Right atrium auricular region (tissue), 2 donors: ENCODE data around the gene RXFP4. TPM values are rescaled to one million over a fixed set of nuclear protein-coding genes. Genes with fewer than 3 reads are reported as not detected.

Experiments
- DNase-seq: peaks from one replicate; pipeline ENCODE4 v3.0.0-alpha.2; 2019; ENCODE audit warnings: low spot score
- H3K27ac ChIP-seq, 2 donors: fragments of 200-600 bp; sonication (generic); 1 replicate in 1 of 2; 2 replicates in 1 of 2; pipeline ENCODE4 v1.5.1; 2016 to 2019
- H3K27me3 ChIP-seq, 2 donors: fragments of 200-600 bp; sonication (generic); one replicate each; pipeline versions ENCODE4 v1.5.1 to v1.6.0; 2017 to 2019
- H3K36me3 ChIP-seq: fragments of 200-600 bp; sonication (generic); one replicate; pipeline ENCODE4 v1.5.1; 2016
- H3K4me1 ChIP-seq, 2 donors: fragments of 200-600 bp; sonication (generic); one replicate each; pipeline versions ENCODE4 v1.5.1 to v1.6.0; 2017 to 2019
- H3K4me3 ChIP-seq, 2 donors: fragments of 200-600 bp; sonication (generic); 1 replicate in 1 of 2; 2 replicates in 1 of 2; pipeline ENCODE4 v1.5.1; 2017 to 2019; ENCODE audit warnings: mild to moderate bottlenecking in 1 of 2, moderate library complexity in 1 of 2
- H3K9me3 ChIP-seq, 2 donors: fragments of 200-600 bp; sonication (generic); one replicate each; pipeline ENCODE4 v1.5.1; 2019
- CTCF ChIP-seq, 2 donors: fragments of 200-600 bp; sonication (generic); IDR thresholded peaks; one replicate each; pipeline ENCODE4 v1.5.1; 2019; ENCODE audit warnings: antibody characterized with exemption in 2 of 2
- total RNA-seq, 2 donors: library from RNA; depleted of rRNA; stranded (reverse); fragments of >200 nt; gene quantifications; one replicate each; pipeline ENCODE4 v1.1.0, GENCODE V29; 2016

RXFP4 gene
- total RNA-seq, 2 donors from 2014 or later, result not detected

- no peak for DNase-seq
- peak overlapping the region; percentile 75 to 84 for H3K27ac ChIP-seq
- peak in 1 of 2 donors; percentile 45 for TF ChIP-seq CTCF (IDR thresholded peaks at IDR 0.05)
- no peak overlapping the region for H3K4me3 ChIP-seq
- no peaks in the 10 kb centered on the region for H3K9me3 ChIP-seq
- peaks cover 0 to 83% of the 10 kb centered on the region in 2 donors for H3K4me1 ChIP-seq
- H3K27me3 ChIP-seq, result no peaks in the 10 kb centered on the region
- peaks cover 55% of the 10 kb centered on the region for H3K36me3 ChIP-seq
Measured at GRCh38 chr1:155966135-155966534, 24.7 kb downstream of the RXFP4 start.

GRCh38 chr1:155966750-155967149, 25.3 kb downstream of the RXFP4 start:
- peak overlapping the region; percentile 75 to 84 for H3K27ac ChIP-seq
- H3K4me1 ChIP-seq, result peaks cover 0 to 83% of the 10 kb centered on the region in 2 donors
- no peak for TF ChIP-seq CTCF (IDR thresholded peaks at IDR 0.05)
- no peak overlapping the region for H3K4me3 ChIP-seq
- peaks cover 51% of the 10 kb centered on the region for H3K36me3 ChIP-seq
- DNase-seq, result no peak
- H3K27me3 ChIP-seq, result no peaks in the 10 kb centered on the region
- H3K9me3 ChIP-seq, result no peaks in the 10 kb centered on the region

- peaks cover 0 to 83% of the 10 kb centered on the region in 2 donors for H3K4me1 ChIP-seq
- H3K4me3 ChIP-seq, result peak overlapping the region in 1 of 2 donors; percentile 9
- no peaks in the 10 kb centered on the region for H3K27me3 ChIP-seq
- TF ChIP-seq CTCF (IDR thresholded peaks at IDR 0.05), result no peak
- H3K36me3 ChIP-seq, result peaks cover 44% of the 10 kb centered on the region
- H3K9me3 ChIP-seq, result no peaks in the 10 kb centered on the region
- DNase-seq, result no peak
- H3K27ac ChIP-seq, result peak overlapping the region; percentile 75 to 84
Measured at GRCh38 chr1:155967341-155968050, 26.1 kb downstream of the RXFP4 start.

GRCh38 chr1:155968051-155968400, 26.6 kb downstream of the RXFP4 start:
- Histone ChIP-seq H3K36me3 (peaks cover 38% of the 10 kb centered on the region), H3K4me1 (peaks cover 0 to 83% of the 10 kb centered on the region in 2 donors), H3K4me3 (no peak overlapping the region), H3K27ac (peak overlapping the region; percentile 75 to 84), H3K9me3 (no peaks in the 10 kb centered on the region), H3K27me3 (no peaks in the 10 kb centered on the region)
- no peak for DNase-seq
- TF ChIP-seq CTCF (IDR thresholded peaks at IDR 0.05), result no peak

- no peak for TF ChIP-seq CTCF (IDR thresholded peaks at IDR 0.05)
- DNase-seq, result no peak
- Histone ChIP-seq H3K27me3 (no peaks in the 10 kb centered on the region), H3K36me3 (peaks cover 32% of the 10 kb centered on the region), H3K9me3 (no peaks in the 10 kb centered on the region), H3K4me3 (no peak overlapping the region), H3K27ac (peak overlapping the region; percentile 75 to 84), H3K4me1 (peaks cover 0 to 83% of the 10 kb centered on the region in 2 donors)
Measured at GRCh38 chr1:155968670-155969069, 27.2 kb downstream of the RXFP4 start.

GRCh38 chr1:155969377-155969791, 27.9 kb downstream of the RXFP4 start:
- no peaks in the 10 kb centered on the region for H3K9me3 ChIP-seq
- peaks cover 27% of the 10 kb centered on the region for H3K36me3 ChIP-seq
- H3K4me3 ChIP-seq, result no peak overlapping the region
- no peaks in the 10 kb centered on the region for H3K27me3 ChIP-seq
- H3K4me1 ChIP-seq, result peaks cover 0 to 90% of the 10 kb centered on the region in 2 donors
- DNase-seq, result no peak
- no peak for TF ChIP-seq CTCF (IDR thresholded peaks at IDR 0.05)
- H3K27ac ChIP-seq, result peak overlapping the region; percentile 75 to 84
